CD4-positive, alpha-beta T cell treated with Interferon gamma for 1 hour (primary cell): ENCODE data around the gene GFRAL.

Experiments used
- DNase-seq: peaks from one replicate; pipeline ENCODE4 v3.0.0-alpha.2; 2020

GFRAL gene

DNA sequence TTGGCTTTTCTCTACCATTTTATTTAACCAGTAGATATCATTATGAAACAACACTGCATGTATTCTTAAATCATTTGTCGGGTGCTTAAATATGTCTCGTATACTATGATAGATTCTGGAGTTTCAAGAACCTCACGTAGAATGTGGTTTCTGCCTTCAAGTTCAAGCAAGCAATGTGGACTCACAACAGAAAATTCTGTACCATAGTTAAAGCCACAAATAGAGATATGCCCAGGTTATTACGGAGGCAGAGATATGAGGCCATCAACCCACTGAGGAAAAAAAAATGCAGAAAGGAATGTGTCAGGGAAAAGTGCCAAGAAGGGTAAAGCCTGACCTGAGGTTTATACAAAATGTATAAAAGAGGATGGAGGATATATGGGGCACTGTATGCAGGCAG, 109.9 kb downstream of the GFRAL start:
- no peak for DNase-seq

DNA sequence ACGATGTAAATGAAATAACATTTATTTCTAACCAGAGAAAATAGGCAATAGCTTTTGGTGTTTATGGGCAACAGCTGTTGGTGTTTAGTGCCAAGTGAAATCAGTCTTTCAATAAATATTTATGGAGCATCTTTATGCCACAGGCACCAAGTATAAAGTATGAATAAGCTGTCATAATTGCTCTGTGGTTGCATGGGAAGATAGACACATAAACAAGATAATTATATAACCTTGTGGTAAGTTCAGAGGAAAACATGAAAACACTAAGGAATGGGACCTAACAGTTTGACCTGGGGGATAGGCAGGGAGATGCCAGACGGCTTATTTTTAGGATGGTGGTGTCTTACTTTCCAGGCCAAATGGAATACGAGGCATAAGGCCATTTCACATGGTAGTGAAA, 110.9 kb downstream of the GFRAL start:
- DNase-seq, result no peak

DNA sequence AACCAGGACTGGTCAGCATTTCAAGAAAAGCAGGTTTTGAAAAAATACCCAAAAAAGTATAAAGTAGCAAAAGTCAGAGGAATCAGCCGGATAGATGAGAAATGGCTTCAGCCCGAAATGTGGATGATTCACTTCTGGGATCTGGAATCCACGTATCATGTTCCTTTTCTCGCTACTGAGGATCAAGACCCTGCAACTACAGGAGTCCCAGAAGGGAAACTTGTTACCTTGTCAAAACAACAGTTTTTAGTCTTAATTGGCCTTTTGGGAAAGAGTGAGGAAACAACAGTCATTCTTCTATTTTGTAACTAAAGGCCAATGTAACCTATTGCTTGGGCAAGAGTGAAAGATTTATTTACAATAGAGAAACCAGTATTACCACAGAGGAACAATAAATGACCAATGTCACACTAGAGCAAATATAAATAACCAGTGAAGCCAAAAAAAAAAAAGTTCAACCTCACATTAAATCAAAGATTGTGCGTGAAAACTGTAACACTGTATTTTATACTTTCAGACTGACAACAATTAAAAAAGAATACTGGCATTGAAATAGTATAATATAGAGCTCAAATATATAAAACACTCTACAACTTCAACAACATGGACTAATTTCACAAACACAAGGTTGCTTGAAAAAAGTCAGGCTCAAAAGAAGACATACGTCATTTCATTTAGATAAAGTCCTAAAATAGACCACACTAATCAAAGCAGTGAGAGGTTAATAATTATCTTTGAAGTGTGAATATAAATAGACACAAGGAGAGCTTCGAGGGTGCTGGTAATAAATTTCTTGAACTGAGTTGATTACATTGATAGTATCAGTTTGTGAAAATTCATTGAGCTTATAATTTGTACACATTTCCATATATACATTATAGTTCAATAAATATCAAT, 116.2 kb downstream of the GFRAL start:
- no peak for DNase-seq

DNA sequence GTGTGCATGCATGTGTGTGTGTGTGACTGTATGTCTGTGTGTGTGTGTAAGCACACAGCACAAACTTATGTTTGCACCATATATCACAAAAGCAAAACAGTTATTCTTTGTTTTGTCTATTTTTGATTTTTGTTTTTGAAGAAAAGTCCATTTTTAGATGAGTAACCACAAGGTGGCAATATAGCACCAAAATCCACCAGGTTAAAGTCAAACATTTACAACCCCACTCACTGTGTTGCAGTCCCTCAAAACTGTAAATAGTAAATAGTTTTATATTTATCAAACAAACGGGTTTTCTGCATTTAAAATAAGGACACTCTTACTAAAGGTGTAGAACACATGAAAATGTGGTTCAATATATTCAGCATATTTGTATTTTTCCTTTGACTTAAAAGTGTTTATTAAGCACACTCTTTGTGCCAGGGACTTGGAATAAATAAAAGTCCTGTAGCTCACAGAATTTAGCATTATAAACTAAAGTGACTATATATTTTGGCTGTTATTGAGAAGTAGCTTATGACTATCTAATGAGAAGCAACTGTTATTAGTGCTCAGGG, 118.5 kb downstream of the GFRAL start:
- no peak for DNase-seq

DNA sequence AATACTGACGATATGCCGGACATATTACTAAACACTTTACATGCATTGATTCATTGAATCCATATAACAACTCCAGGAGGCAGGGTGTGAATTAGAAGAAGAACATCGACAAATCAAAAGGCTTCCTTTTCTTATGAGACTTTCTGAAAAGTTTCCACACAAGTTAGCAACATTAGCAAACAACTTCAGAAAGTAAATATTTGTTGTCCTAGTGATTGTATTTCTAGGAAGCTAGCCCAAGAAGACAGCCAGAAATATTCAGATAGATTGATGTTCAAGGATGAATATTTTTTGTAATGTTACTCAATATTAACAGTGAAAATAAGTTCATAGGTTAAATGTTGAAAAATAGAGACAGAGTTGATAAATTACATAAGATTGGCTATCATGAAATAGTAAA, 120.6 kb downstream of the GFRAL start:
- DNase-seq, result no peak

DNA sequence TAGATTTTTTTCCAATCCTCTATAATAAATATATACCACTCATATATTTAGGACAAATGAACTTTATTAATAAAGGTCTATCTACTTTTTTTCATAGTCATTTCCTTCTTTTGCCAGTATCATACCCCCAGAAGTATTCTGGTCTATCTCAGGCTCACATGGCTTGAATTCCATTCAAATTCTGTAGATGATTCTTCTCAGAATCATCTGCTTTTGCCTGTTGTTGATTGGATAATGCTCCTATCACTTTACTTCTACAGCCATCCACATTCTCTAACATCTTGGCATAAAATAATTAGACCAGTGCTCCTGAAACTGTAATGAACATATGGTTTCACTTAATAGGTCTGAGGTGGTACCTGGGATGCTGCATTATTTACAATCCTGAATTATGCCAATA, 121.2 kb downstream of the GFRAL start:
- DNase-seq, result no peak

DNA sequence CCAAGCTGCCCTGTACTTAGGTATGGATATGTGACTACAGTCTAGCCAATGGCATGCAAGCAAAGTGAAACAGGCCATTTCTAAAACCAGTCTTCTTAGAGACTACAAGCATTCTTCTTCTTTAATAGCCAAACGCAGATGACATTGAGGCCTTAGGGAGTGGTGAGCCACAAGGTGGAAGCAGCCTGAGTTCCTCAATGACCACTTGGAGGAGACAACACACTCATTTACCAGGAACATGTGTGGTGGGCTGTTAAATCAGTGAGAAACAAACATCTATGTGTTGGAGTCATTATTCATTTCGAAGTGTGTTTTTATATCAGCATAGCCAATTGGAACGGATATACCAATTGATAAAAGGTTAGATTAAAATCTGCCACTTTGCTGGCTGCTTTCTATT, 122.0 kb downstream of the GFRAL start:
- no peak for DNase-seq

DNA sequence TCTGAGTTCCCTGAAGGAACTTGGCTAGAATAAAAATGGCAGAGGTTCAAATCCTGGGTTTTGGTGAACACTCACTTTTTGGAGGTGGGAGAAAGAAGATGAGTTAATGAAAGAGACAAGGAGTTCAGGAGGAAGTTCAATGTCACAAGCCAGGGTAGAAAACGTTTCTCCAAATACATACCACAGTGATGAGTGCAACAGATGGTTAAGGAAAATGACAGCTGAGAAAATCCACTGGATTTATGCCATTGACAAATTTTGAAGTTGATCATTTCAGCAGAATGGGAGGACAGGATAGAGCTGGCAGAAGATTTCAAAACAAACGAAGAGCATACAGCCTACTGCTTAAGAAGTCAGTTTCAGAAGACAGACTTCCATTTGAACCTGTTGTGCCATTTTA, 122.7 kb downstream of the GFRAL start:
- DNase-seq, result no peak
